GM12891 (cell line): ENCODE data around the gene FBXO21.

Source experiments
- DNase-seq: peaks from one replicate; pipeline ENCODE4 v3.0.0; 2011; ENCODE audit warnings: low spot score; ENCODE audit not compliant: insufficient read length
- FAIRE-seq: peaks from 2 replicates; lab custom pipeline; 2011; peaks lifted over from hg19 to GRCh38; lab: Jason Lieb, UNC
- PAX5 ChIP-seq: IDR thresholded peaks from 2 replicates; pipeline ENCODE4 v1.6.1; 2011; ENCODE audit warnings: low read length, moderate library complexity, mild to moderate bottlenecking; ENCODE audit not compliant: insufficient read depth, severe bottlenecking
- POLR2A ChIP-seq: IDR thresholded peaks from 2 replicates; pipeline ENCODE4 v1.6.1; 2011; ENCODE audit warnings: low read depth, low read length, control low read depth
- POLR2AphosphoS5 ChIP-seq: IDR thresholded peaks from 2 replicates; pipeline ENCODE4 v1.6.1; 2011; ENCODE audit warnings: low read depth, low read length, control low read depth
- POU2F2 ChIP-seq: IDR thresholded peaks from 2 replicates; pipeline ENCODE4 v1.6.1; 2011; ENCODE audit warnings: low read depth, mild to moderate bottlenecking, control low read depth, low read length, moderate library complexity
- SPI1 ChIP-seq: IDR thresholded peaks from 2 replicates; pipeline ENCODE4 v1.6.1; 2011; ENCODE audit warnings: low read depth, low read length, control low read depth
- TAF1 ChIP-seq: IDR thresholded peaks from 2 replicates; pipeline ENCODE4 v1.6.1; 2011; ENCODE audit warnings: low read depth, low read length, control low read depth

The FBXO21 gene

GRCh38 chr12:117142094-117142493, 48.2 kb downstream of the FBXO21 start:
- FAIRE-seq (no peak), DNase-seq (no peak)
- TF ChIP-seq POLR2A, result no peak
- no peak for TF ChIP-seq POLR2AphosphoS5
- no peak for TF ChIP-seq POU2F2
- TF ChIP-seq SPI1, result no peak
- TF ChIP-seq TAF1, result no peak
- no peak for TF ChIP-seq PAX5

- no peak for FAIRE-seq
- DNase-seq, result no peak
- no peak for TF ChIP-seq POU2F2
- no peak for TF ChIP-seq TAF1
- no peak for TF ChIP-seq POLR2AphosphoS5
- no peak for TF ChIP-seq SPI1
- no peak for TF ChIP-seq POLR2A
- no peak for TF ChIP-seq PAX5
Measured at GRCh38 chr12:117141097-117141898, 49.0 kb downstream of the FBXO21 start.

GRCh38 chr12:117140397-117141096, 49.7 kb downstream of the FBXO21 start:
- DNase-seq (no peak), FAIRE-seq (no peak)
- TF ChIP-seq TAF1 (no peak), SPI1 (no peak), POU2F2 (no peak), POLR2AphosphoS5 (no peak), POLR2A (no peak), PAX5 (no peak)

- FAIRE-seq, result no peak
- TF ChIP-seq POU2F2 (no peak), TAF1 (no peak), SPI1 (no peak), POLR2AphosphoS5 (no peak), POLR2A (no peak), PAX5 (no peak)
- DNase-seq, result no peak
Measured at GRCh38 chr12:117139025-117139717, 51.1 kb downstream of the FBXO21 start.

- no peak for FAIRE-seq
- no peak for DNase-seq
- no peak for TF ChIP-seq POLR2AphosphoS5
- no peak for TF ChIP-seq SPI1
- no peak for TF ChIP-seq PAX5
- no peak for TF ChIP-seq TAF1
- no peak for TF ChIP-seq POLR2A
- TF ChIP-seq POU2F2, result no peak
Measured at GRCh38 chr12:117134721-117135120, 55.5 kb downstream of the FBXO21 start.

GRCh38 chr12:117134059-117134458, 56.2 kb downstream of the FBXO21 start:
- TF ChIP-seq POLR2A, result no peak
- no peak for TF ChIP-seq TAF1
- no peak for TF ChIP-seq POLR2AphosphoS5
- no peak for TF ChIP-seq SPI1
- TF ChIP-seq POU2F2, result no peak
- TF ChIP-seq PAX5, result no peak
- DNase-seq (no peak), FAIRE-seq (no peak)

GRCh38 chr12:117130801-117131200, 59.5 kb downstream of the FBXO21 start:
- DNase-seq, result no peak
- TF ChIP-seq PAX5 (no peak), POU2F2 (no peak), SPI1 (no peak), TAF1 (no peak), POLR2AphosphoS5 (no peak), POLR2A (no peak)
- FAIRE-seq, result no peak

- TF ChIP-seq TAF1 (no peak), POLR2A (no peak), PAX5 (no peak), POU2F2 (no peak)
- DNase-seq (no peak), FAIRE-seq (no peak)
Measured at GRCh38 chr12:117129391-117129790, 60.9 kb downstream of the FBXO21 start.
